Lower lobe of right lung (tissue), 2 donors: ENCODE results near the gene WIPF3. TPM values are rescaled to one million over a fixed set of nuclear protein-coding genes. Genes with fewer than 3 reads are reported as not detected.

Source experiments
- ATAC-seq, 2 donors: fragments of 200-7000 bp; cut with Tn5 transposase; one replicate each; pipeline ENCODE4 v1.9.1; 2020 to 2022; ENCODE audit warnings: mild to moderate bottlenecking in 2 of 2, moderate library complexity in 2 of 2
- DNase-seq: peaks from one replicate; pipeline ENCODE4 v3.0.0-alpha.2; 2020
- H3K27ac ChIP-seq: fragments of 200-600 bp; one replicate; pipeline ENCODE4 v1.8.0; 2022
- H3K27me3 ChIP-seq: fragments of 200-600 bp; one replicate; pipeline ENCODE4 v1.8.0; 2022; ENCODE audit warnings: low read depth
- H3K36me3 ChIP-seq: fragments of 200-600 bp; one replicate; pipeline ENCODE4 v1.8.0; 2022; ENCODE audit warnings: mild to moderate bottlenecking
- H3K4me1 ChIP-seq: fragments of 200-600 bp; one replicate; pipeline ENCODE4 v1.8.0; 2022
- H3K4me3 ChIP-seq: fragments of 200-600 bp; one replicate; pipeline ENCODE4 v1.8.0; 2022; ENCODE audit warnings: mild to moderate bottlenecking
- H3K9me3 ChIP-seq: fragments of 200-600 bp; one replicate; pipeline ENCODE4 v1.8.0; 2022
- intact Hi-C: fragments of 100-400 bp; cut with DNase I; formaldehyde crosslinking; loops from one replicate; pipeline ENCODE4 v1.11.0; 2022
- total RNA-seq: library from RNA; stranded (reverse); fragmentation: NEBNext Ultra II Directional; extraction: Animal tissue kit (Norgen Biotek cat#: 25700); gene quantifications from one replicate; pipeline ENCODE4 v1.2.1, GENCODE V29; 2021
- TF ChIP-seq, protein P1 (sequence below): fragments of 200-600 bp; IDR thresholded peaks from one replicate; pipeline ENCODE4 v1.8.0; 2022; ENCODE audit warnings: antibody characterized with exemption, mild to moderate bottlenecking
- donor health status: DM: no; HTN: yes; CAD: no; lungs with severe emphysema.

Gene WIPF3
- total RNA-seq, 1 donor from 2014 or later, result 0.95 TPM

DNA sequence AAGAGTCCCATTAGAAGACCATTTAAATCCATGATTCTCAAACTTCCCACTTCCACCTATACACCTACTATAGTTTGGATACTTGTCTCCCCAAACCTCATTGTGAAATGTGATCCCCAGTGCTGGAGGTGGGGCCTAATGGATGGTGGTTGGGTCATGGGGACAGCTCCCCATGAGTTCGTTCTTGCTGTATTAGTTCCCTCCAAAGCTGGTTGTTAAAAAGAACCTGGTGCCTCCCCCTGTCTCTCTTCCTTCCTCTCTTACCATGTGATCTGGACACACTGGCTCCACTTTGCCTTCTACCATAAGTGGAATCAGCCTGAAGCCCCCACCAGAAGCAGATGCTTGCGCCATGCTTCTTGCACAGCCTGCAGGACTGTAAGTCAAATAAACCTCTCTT is 53.9 kb downstream of the WIPF3 start:
- ATAC-seq, result no peak
- intact Hi-C loops, result no loop called here
- no peak for DNase-seq

DNA sequence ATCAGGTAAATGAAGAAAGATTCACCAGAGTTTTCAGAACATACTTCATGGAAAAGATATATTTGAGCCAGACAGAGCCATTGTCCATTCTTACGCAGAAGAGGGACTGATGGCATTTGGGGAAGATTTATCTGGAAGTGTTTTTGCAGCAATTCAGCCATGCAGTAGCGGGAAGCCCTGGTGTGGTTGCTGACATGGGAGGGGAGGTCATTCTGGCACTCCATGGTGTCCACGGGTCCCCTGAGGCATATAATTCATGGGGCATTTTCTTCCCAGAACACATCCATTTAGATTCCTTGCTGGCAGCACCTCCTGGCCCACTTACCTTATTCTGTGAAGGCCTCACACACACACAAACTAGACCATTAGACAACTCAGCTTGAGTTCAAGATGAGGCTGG is 55.6 kb downstream of the WIPF3 start:
- intact Hi-C loops, result no loop called here
- no peak for ATAC-seq
- Histone ChIP-seq H3K9me3 (no peaks in the 10 kb centered on the region), H3K4me3 (no peak overlapping the region), H3K27me3 (no peaks in the 10 kb centered on the region), H3K27ac (no peak overlapping the region), H3K36me3 (no peaks in the 10 kb centered on the region), H3K4me1 (peaks cover 30% of the 10 kb centered on the region)
- DNase-seq, result no peak
- TF ChIP-seq, protein P1, sequence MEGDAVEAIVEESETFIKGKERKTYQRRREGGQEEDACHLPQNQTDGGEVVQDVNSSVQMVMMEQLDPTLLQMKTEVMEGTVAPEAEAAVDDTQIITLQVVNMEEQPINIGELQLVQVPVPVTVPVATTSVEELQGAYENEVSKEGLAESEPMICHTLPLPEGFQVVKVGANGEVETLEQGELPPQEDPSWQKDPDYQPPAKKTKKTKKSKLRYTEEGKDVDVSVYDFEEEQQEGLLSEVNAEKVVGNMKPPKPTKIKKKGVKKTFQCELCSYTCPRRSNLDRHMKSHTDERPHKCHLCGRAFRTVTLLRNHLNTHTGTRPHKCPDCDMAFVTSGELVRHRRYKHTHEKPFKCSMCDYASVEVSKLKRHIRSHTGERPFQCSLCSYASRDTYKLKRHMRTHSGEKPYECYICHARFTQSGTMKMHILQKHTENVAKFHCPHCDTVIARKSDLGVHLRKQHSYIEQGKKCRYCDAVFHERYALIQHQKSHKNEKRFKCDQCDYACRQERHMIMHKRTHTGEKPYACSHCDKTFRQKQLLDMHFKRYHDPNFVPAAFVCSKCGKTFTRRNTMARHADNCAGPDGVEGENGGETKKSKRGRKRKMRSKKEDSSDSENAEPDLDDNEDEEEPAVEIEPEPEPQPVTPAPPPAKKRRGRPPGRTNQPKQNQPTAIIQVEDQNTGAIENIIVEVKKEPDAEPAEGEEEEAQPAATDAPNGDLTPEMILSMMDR, result no peak

More for the DNA sequence above, 53.9 kb downstream of the WIPF3 start:
- H3K9me3 ChIP-seq, result no peaks in the 10 kb centered on the region
- no peaks in the 10 kb centered on the region for H3K27me3 ChIP-seq
- no peaks in the 10 kb centered on the region for H3K36me3 ChIP-seq
- H3K4me1 ChIP-seq, result peaks cover 16% of the 10 kb centered on the region
- H3K27ac ChIP-seq, result no peak overlapping the region
- TF ChIP-seq, protein P1, result no peak
- no peak overlapping the region for H3K4me3 ChIP-seq

DNA sequence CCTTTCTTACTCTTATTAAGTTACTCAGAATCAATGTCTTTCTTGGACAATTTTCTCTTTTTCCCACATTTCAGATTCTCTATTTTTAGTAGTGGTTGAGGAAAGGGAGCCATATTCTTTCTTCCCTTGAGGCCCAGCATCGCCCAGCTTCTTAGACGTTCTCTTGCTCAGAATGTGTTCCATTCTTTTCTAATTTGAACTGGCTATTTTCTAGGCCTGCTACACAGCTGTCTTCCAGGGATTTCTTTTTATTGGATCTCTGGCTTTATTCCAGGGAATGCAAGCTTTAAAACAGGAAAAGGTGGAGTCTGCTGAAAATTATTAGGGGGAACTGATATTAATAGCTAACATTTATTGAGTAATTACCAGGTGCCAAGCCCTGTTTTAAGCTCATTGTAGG is 58.3 kb downstream of the WIPF3 start:
- Histone ChIP-seq H3K36me3 (no peaks in the 10 kb centered on the region), H3K9me3 (no peaks in the 10 kb centered on the region)
- ATAC-seq, result no peak

DNA sequence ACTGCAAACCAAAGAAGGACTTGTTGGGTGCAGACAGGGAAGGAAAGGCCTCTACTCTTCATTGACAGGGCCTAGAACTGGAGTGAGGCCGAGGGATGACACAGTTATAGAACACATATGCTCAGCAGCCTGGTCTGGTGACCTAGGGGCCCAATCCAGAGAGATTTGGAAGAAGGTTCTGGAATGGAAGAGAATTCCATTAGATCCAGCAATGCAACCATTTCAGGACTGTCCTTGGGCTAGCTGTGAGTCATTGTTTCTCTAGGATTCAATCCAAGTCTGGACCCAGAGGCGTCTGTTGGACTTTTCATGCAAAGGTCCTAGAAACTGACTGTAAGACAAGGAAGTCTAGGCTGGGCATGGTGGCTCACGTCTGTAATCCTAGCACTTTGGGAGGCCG is 59.2 kb downstream of the WIPF3 start:
- Histone ChIP-seq H3K27ac (no peak overlapping the region), H3K9me3 (no peaks in the 10 kb centered on the region), H3K4me3 (no peak overlapping the region), H3K27me3 (no peaks in the 10 kb centered on the region), H3K36me3 (no peaks in the 10 kb centered on the region), H3K4me1 (peaks cover 24% of the 10 kb centered on the region)
- no peak for ATAC-seq
- TF ChIP-seq, protein P1, result no peak
- DNase-seq, result no peak
- intact Hi-C loops, result no loop called here

More for the DNA sequence above, 58.3 kb downstream of the WIPF3 start:
- H3K27me3 ChIP-seq, result no peaks in the 10 kb centered on the region
- DNase-seq, result no peak
- H3K4me3 ChIP-seq, result no peak overlapping the region
- H3K4me1 ChIP-seq, result peaks cover 27% of the 10 kb centered on the region
- TF ChIP-seq, protein P1, result no peak
- intact Hi-C loops, result no loop called here
- no peak overlapping the region for H3K27ac ChIP-seq

DNA sequence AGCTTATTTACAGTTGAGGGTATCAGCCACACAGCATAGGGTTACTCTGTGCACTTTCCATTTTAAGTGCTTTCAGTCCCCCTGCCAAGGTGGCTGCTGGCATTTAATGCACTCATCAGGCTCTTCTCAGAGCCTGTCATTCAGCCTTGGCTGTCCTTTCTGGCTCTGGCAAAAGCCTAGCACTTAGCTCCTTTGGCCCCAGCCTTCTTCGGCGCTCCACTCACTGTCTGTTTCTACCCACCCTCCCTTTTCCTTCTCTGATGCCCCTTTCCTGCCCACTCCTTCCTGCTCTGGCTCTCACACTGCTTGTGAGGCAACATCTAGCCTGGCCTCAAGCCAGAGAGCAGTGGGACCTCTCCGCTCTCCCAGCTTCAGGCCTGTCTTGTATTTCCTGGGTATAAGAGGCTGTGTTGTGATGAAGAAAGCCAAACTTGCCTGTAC is 60.2 kb downstream of the WIPF3 start:
- TF ChIP-seq, protein P1, result no peak

More for the DNA sequence above, 60.2 kb downstream of the WIPF3 start:
- Histone ChIP-seq H3K36me3 (no peaks in the 10 kb centered on the region), H3K9me3 (no peaks in the 10 kb centered on the region), H3K27me3 (no peaks in the 10 kb centered on the region), H3K27ac (no peak overlapping the region), H3K4me3 (no peak overlapping the region), H3K4me1 (peaks cover 24% of the 10 kb centered on the region)
- intact Hi-C loops, result no loop called here
- peak; percentile 81 to 91 for ATAC-seq
- DNase-seq, result peak; percentile 79
